ENCODE measurements around the gene ERICH4. TPM values are rescaled to one million over a fixed set of nuclear protein-coding genes. Genes with fewer than 3 reads are reported as not detected.

Gene ERICH4
- polyA plus RNA-seq, 4 donors, result 11.7 to 154 (median 83.5) TPM

DNA sequence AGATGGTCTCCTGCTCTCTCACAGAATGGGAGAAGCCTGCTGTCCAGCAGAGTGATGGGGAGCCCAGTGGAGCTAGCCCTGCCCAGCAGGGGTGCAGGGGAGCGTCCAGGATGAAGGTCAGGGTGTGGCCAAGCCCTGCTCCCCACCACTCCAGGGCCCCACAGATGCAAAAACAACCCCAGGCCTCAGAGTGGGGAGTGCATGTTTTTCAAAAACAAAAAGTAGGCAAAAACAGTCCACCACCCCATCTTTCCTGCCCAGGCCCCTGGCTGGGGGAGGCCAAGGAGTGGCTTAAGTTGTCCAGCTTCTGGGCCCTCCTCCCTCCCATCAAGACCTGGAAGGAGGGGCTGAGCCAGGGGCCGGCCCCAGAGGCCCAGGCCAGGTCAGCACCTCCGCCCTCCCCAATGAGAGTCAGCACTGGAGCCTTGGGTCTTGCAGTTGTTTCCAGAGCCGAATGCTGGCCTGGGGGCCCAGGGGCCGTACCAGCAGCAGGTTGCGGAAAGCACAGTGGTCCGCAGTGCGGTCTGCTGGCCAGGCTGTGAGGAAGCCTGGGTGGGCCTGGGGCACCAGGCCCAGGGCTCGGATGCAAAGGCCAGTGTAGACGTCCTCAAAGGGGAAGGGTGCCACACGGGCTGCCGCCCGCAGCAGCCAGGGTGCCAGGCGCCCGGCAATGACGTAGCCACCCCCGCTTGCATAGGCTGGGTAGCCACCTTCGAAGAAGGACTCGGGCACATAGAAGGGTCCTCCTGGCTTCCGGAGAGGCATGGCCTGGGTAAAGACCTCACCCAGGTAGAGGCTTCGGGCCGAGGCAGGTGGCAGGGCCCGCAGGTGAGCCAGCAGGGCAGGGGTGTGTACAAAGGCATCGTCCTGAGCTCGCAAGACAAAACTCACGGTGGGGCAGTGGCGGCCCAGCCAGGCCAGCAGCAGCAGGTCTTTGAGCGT is 17.5 kb upstream of the ERICH4 start:
- Histone ChIP-seq H3K27me3 (ENCODE audit: control insufficient read depth in 3 of 3, insufficient read depth in 3 of 3, low read length in 3 of 3) (no peaks in the 10 kb centered on the region), H3K4me3 (ENCODE audit: low read depth in 1 of 3, low read length in 3 of 3) (peak overlapping the region in 2 of 3 donors; percentile 76 to 78), H3K36me3 (ENCODE audit: control insufficient read depth in 3 of 3, insufficient read depth in 2 of 3, low read depth in 1 of 3, low read length in 3 of 3) (peaks cover 2 to 77% (median 10%) of the 10 kb centered on the region in 3 donors), H3K27ac (ENCODE audit: low read depth in 1 of 3, low read length in 2 of 3) (peak overlapping the region; percentile 7 to 91 (median 80)), H3K4me1 (ENCODE audit: control insufficient read depth in 3 of 3, insufficient read depth in 2 of 3, low read depth in 1 of 3, low read length in 2 of 3) (peaks cover 2 to 61% (median 5%) of the 10 kb centered on the region in 3 donors), H3K9me3 (ENCODE audit: control insufficient read depth in 2 of 2, insufficient read depth in 1 of 2, low read depth in 1 of 2, low read length in 1 of 2) (no peaks in the 10 kb centered on the region)
- WGBS, 3 donors, result 13 to 69% (median 51%) methylated on average over 27 to 28 of the region's 28 CpGs
- FAIRE-seq, result no peak
- peak in 1 of 2 donors; percentile 40 for DNase-seq

DNA sequence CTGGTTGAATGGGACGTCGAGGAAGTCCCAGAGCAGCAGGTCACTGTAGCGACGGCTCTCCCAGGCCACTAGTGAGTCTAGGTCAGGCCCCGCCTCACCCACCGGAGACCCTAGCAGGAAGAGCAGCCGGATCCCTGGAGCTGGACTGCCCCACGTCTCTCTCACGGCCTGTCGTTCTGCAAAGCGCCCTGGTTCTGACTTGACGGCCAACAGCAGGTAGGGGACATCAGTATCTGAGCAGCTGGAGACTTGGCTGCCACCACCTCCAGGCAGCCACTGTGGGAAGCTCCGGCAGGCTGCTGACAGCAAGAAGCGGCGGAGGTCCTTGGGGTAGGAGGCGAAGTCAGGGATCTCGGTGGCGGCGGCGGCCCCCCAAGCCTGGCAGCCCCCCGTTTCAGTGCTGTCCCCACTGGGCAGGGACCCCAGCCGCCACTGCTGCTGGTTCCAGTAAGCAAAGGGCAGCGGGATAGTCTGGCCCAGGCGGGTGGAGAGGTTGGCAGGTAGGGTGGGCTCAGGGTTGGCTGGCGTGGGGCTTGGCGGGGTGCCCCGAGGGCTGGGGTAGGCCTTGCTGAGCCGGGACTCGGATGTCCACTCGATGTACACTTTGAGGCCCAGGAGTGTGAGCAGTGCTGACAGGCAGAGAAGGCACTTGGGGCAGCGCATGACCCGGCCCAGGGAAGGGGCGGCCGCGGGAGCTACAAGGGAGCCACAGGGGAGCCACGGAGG is 16.7 kb upstream of the ERICH4 start:
- H3K27me3 ChIP-seq (ENCODE audit: control insufficient read depth in 3 of 3, insufficient read depth in 3 of 3, low read length in 3 of 3), result no peaks in the 10 kb centered on the region
- DNase-seq (peak; percentile 39 to 51), FAIRE-seq (no peak)
- 20 to 65% (median 53%) methylated on average over 30 to 36 of the region's 36 CpGs for WGBS, 3 donors
- peaks cover 2 to 53% (median 4%) of the 10 kb centered on the region in 3 donors for H3K4me1 ChIP-seq (ENCODE audit: control insufficient read depth in 3 of 3, insufficient read depth in 2 of 3, low read depth in 1 of 3, low read length in 2 of 3)
- H3K4me3 ChIP-seq (ENCODE audit: low read depth in 1 of 3, low read length in 3 of 3), result peak overlapping the region; percentile 20 to 78 (median 76)
- H3K36me3 ChIP-seq (ENCODE audit: control insufficient read depth in 3 of 3, insufficient read depth in 2 of 3, low read depth in 1 of 3, low read length in 3 of 3), result peaks cover 2 to 76% (median 10%) of the 10 kb centered on the region in 3 donors
- H3K9me3 ChIP-seq (ENCODE audit: control insufficient read depth in 2 of 2, insufficient read depth in 1 of 2, low read depth in 1 of 2, low read length in 1 of 2), result no peaks in the 10 kb centered on the region
- H3K27ac ChIP-seq (ENCODE audit: low read depth in 1 of 3, low read length in 2 of 3), result peak overlapping the region; percentile 80 to 98 (median 91)

DNA sequence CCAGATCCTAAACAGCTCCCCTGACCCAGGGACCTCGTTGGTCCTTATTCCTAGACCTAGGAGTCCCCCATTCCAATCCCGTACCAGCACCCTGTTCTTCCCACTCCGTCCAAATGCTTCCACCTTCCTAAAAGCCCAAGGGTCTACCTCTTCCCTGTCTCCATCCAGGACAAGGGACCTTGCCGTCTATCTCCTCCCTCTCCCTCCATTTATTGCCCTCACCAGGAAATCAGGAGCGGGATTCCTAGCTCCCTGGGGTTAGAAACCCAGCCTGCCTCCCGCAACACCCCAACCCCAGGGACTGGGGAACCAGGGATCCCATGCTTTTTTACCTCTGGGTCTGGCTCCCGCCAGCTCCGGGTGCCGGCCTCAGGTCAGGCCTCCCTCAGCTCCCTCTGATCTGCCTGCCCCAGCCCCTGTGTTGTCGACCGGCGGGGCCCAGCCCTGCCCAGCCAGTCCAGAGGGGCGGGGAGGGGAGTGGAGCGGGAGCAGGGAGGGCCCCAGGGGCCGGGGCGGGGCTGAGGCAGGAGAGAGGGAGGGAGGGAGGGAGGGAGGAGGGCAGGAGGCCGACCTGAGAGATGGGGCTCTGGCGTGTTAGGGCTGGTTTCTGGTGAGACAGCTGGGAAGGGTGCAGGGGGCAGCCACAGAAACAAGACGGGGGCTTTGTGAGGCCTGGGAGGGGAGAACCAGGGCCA is 15.9 kb upstream of the ERICH4 start, which contains the start of gene B3GNT8:
B3GNT8 (minus strand) TSS at position 423 of the 695 bp plus-strand sequence. CDS start 596 bp downstream, outside the sequence.
- H3K36me3 ChIP-seq (ENCODE audit: control insufficient read depth in 3 of 3, insufficient read depth in 2 of 3, low read depth in 1 of 3, low read length in 3 of 3), result peaks cover 5 to 77% (median 10%) of the 10 kb centered on the region in 3 donors
- peak within 1 kb of the TSS; percentile 91 to 98 (median 93) for H3K27ac ChIP-seq (ENCODE audit: low read depth in 1 of 3, low read length in 2 of 3)
- peak within 1 kb of the TSS; percentile 31 to 78 (median 76) for H3K4me3 ChIP-seq (ENCODE audit: low read depth in 1 of 3, low read length in 3 of 3)
- DNase-seq (peak; percentile 96), FAIRE-seq (no peak)
- H3K9me3 ChIP-seq (ENCODE audit: control insufficient read depth in 2 of 2, insufficient read depth in 1 of 2, low read depth in 1 of 2, low read length in 1 of 2), result no peaks in the 10 kb centered on the region
- WGBS, 3 donors, result 6 to 15% (median 9%) methylated on average over 15 to 19 of the region's 19 CpGs
- no peaks in the 10 kb centered on the region for H3K27me3 ChIP-seq (ENCODE audit: control insufficient read depth in 3 of 3, insufficient read depth in 3 of 3, low read length in 3 of 3)
- peaks cover 0 to 51% (median 2%) of the 10 kb centered on the region in 3 donors for H3K4me1 ChIP-seq (ENCODE audit: control insufficient read depth in 3 of 3, insufficient read depth in 2 of 3, low read depth in 1 of 3, low read length in 2 of 3)

DNA sequence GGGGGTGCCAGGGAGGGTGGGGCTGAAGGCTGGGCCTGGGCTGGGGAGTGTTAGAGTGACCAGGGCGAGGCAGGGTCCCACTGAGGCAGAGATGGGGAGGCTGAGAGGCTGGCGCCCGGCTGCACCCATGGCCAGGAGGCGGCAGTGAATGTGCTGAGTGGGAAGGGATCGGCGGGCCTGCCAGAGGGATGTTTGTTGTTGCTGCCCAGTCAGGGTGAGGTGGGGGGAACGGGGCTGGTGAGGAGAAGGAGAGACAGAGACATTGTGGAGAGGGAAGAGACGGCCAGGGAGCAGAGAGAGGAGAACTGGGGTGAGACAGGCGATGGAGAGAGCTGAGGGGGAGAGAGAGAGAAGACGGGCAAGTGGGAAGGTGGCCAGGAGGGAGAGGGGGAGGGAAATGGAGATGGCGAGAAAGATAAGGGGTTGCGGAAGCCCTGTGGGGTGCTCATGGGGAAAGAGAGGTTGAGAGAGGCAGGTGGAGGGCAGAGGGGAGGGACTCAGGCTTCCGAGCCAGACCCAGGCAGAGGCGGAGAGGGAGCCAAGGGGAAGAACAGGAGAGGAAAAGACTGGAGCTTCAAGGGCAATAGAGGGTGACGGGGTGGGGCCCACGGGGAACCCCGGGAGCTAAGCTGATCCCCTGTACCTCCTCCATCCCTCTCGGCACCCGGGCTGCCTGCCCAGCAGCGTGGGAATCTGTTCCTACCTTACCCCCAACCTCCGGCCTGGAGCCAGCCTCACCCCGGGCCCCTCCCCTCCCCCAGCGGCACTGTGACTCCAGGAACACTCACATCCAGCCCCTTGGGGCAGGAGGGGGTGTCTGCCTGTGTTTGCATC is 15.1 kb upstream of the ERICH4 start:
- Histone ChIP-seq H3K27ac (ENCODE audit: low read depth in 1 of 3, low read length in 2 of 3) (peak overlapping the region; percentile 91 to 98 (median 93)), H3K27me3 (ENCODE audit: control insufficient read depth in 3 of 3, insufficient read depth in 3 of 3, low read length in 3 of 3) (no peaks in the 10 kb centered on the region), H3K36me3 (ENCODE audit: control insufficient read depth in 3 of 3, insufficient read depth in 2 of 3, low read depth in 1 of 3, low read length in 3 of 3) (peaks cover 5 to 77% (median 6%) of the 10 kb centered on the region in 3 donors), H3K4me3 (ENCODE audit: low read depth in 1 of 3, low read length in 3 of 3) (peak overlapping the region; percentile 31 to 78 (median 66)), H3K4me1 (ENCODE audit: control insufficient read depth in 3 of 3, insufficient read depth in 2 of 3, low read depth in 1 of 3, low read length in 2 of 3) (peaks cover 0 to 51% (median 2%) of the 10 kb centered on the region in 3 donors), H3K9me3 (ENCODE audit: control insufficient read depth in 2 of 2, insufficient read depth in 1 of 2, low read depth in 1 of 2, low read length in 1 of 2) (no peaks in the 10 kb centered on the region)
- peak; percentile 69 to 74 for DNase-seq
- FAIRE-seq, result no peak
- 2 to 11% (median 8%) methylated on average over 21 to 23 of the region's 23 CpGs for WGBS, 3 donors

DNA sequence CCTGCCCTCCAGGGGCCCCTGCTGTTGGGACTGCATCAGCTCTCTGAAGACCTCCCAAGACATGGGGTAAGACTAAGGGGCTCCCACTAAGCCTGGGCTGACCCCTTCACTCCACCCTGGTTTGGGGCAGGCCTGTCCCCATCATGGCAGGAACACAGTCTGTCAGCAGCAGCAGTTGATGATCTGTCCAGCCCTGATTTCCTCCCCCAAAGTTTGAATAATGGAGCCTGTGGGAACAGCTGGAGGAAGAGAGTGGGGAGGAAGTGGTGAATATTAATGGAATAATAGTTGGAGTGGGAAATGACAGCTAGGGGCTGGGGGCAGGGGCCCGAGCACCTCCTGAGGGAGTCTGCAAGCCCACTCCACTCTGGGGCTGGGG is 14.5 kb upstream of the ERICH4 start:
- H3K36me3 ChIP-seq (ENCODE audit: control insufficient read depth in 3 of 3, insufficient read depth in 2 of 3, low read depth in 1 of 3, low read length in 3 of 3), result peaks cover 7 to 77% (median 8%) of the 10 kb centered on the region in 3 donors
- H3K4me1 ChIP-seq (ENCODE audit: control insufficient read depth in 3 of 3, insufficient read depth in 2 of 3, low read depth in 1 of 3, low read length in 2 of 3), result peaks cover 0 to 49% (median 2%) of the 10 kb centered on the region in 3 donors
- 50 to 83% (median 58%) methylated on average over 1 of the region's 1 CpG for WGBS, 3 donors
- no peak for DNase-seq
- no peak for FAIRE-seq
- peak overlapping the region; percentile 91 to 98 (median 93) for H3K27ac ChIP-seq (ENCODE audit: low read depth in 1 of 3, low read length in 2 of 3)
- peak overlapping the region in 2 of 3 donors; percentile 66 to 78 for H3K4me3 ChIP-seq (ENCODE audit: low read depth in 1 of 3, low read length in 3 of 3)
- H3K27me3 ChIP-seq (ENCODE audit: control insufficient read depth in 3 of 3, insufficient read depth in 3 of 3, low read length in 3 of 3), result no peaks in the 10 kb centered on the region
- no peaks in the 10 kb centered on the region for H3K9me3 ChIP-seq (ENCODE audit: control insufficient read depth in 2 of 2, insufficient read depth in 1 of 2, low read depth in 1 of 2, low read length in 1 of 2)

DNA sequence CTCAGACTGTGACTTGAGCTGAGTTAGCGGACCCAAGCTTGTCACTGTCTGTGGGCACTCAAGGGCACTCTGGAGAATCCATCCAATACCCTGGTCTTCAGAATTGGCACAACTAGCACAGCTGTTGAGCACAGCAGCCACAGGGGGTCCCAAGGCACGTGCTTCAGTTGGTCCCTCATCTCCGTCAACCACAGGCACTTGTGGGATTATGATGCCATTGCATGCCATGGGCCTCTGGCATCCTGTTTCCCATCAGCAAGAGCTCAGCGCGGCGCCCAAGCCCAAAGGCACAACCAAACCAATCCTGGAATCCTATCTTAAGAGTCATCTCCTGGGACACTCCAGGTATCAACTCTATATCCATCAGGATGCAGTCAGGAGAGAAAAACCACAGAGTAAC is 12.0 kb upstream of the ERICH4 start:
- Histone ChIP-seq H3K9me3 (ENCODE audit: control insufficient read depth in 2 of 2, insufficient read depth in 1 of 2, low read depth in 1 of 2, low read length in 1 of 2) (no peaks in the 10 kb centered on the region), H3K4me1 (ENCODE audit: control insufficient read depth in 3 of 3, insufficient read depth in 2 of 3, low read depth in 1 of 3, low read length in 2 of 3) (peaks cover 2 to 46% (median 2%) of the 10 kb centered on the region in 3 donors), H3K36me3 (ENCODE audit: control insufficient read depth in 3 of 3, insufficient read depth in 2 of 3, low read depth in 1 of 3, low read length in 3 of 3) (peaks cover 7 to 67% (median 8%) of the 10 kb centered on the region in 3 donors), H3K27me3 (ENCODE audit: control insufficient read depth in 3 of 3, insufficient read depth in 3 of 3, low read length in 3 of 3) (no peaks in the 10 kb centered on the region), H3K4me3 (ENCODE audit: low read depth in 1 of 3, low read length in 3 of 3) (no peak overlapping the region), H3K27ac (ENCODE audit: low read depth in 1 of 3, low read length in 2 of 3) (peak overlapping the region in 1 of 3 donors; percentile 15)
- 78 to 93% (median 83%) methylated on average over 6 of the region's 6 CpGs for WGBS, 3 donors
- FAIRE-seq (no peak), DNase-seq (no peak)
